OCI-LY3 (cell line): ENCODE measurements around the gene ADRA2A.

Experiments
- CTCF ChIP-seq: fragments of 200-600, 300-600 bp; sonication (generic); IDR thresholded peaks from 2 replicates; pipeline ENCODE4 v1.5.1; 2014; ENCODE audit warnings: antibody characterized with exemption, low read length, low read depth
- EZH2phosphoT487 ChIP-seq: fragments of 200-600 bp; shearing (Covaris generic); IDR thresholded peaks from 2 replicates; pipeline ENCODE4 v1.6.1; 2018; ENCODE audit warnings: antibody characterized with exemption, mixed run types, low read depth

GRCh38 chr10:111057006-111057405, 19.8 kb upstream of the ADRA2A start:
- TF ChIP-seq CTCF = no peak
- no peak for TF ChIP-seq EZH2phosphoT487
